ENCODE measurements around the gene C1QL1.
A peak's percentile ranks its signal among the peaks of the same experiment; 100 is the strongest.

The C1QL1 gene

DNA sequence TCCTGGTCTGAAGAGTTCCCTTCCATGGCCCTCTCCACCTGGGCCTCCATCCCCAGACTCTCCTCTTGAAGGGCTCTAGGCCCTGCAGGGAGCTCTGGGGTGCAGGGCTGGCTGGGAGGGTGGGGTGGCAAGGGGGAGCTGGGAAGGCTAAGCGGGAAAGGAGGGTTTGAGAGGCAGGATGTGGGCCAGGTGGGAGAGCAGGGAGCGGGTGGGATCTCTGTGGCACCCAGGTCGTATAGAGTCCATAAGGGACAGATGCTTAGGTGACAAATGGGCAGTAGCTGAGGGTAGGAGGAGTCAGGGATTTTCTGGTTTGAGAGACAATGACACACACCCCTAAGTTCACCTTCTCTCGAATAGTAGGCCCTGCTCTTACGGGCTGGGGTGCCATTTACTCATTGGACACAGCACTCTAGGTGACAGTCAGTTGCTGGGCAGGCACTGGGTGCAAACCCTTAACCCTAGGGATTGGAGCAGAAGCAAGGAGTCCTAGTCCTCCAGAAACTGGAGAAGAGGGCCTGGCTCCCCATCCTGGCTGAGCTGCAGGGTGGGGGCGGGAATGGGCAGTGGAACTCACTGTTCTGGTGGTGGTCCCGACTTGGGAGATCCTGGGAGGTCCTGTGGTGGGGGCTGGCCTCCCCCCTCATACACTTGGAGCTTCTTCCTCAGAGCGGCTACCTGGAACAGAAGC is 35.9 kb downstream of the C1QL1 start:
- no peak for DNase-seq (ENCODE audit: low read depth, low spot score)

DNA sequence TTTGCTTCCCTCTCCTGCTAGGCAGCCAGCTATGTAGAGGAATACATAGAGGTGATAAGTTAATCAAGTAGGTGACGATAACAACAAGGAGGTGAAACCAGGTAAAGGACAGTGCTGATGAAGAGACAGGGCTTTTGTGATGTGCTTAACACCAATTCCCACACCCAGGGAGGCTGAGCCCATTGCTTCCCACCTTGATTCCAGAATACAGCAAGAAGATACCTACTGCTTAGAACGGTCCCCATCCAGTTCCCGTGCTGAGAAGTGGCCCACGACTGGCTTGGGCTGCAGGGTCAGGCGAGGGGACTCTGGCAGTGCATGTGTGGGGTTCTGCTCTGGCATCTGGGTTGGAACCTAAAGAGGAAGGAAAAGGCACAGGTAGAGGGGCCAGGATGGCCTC is 36.7 kb downstream of the C1QL1 start:
- DNase-seq (ENCODE audit: low read depth, low spot score) = no peak

DNA sequence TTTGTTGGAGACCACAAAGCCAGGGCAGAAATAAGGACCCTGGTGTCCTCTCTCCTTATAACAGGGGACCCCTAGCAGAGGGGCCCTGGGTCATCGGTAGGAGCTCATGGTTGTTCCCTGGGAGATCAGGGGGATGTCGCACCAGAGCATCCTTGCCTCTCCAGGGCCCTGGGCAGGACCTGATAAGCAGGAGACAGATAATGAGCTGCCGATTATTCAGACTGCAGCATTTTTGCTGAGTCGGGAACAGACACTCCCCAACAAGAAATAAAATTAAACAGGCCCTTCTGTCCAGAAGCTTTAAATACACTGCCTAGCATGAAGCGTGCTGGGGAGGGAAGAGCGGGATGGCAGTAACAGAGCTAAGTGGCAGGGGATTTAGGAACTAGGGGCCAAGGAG is 37.4 kb downstream of the C1QL1 start:
- no peak for DNase-seq (ENCODE audit: low read depth, low spot score)

DNA sequence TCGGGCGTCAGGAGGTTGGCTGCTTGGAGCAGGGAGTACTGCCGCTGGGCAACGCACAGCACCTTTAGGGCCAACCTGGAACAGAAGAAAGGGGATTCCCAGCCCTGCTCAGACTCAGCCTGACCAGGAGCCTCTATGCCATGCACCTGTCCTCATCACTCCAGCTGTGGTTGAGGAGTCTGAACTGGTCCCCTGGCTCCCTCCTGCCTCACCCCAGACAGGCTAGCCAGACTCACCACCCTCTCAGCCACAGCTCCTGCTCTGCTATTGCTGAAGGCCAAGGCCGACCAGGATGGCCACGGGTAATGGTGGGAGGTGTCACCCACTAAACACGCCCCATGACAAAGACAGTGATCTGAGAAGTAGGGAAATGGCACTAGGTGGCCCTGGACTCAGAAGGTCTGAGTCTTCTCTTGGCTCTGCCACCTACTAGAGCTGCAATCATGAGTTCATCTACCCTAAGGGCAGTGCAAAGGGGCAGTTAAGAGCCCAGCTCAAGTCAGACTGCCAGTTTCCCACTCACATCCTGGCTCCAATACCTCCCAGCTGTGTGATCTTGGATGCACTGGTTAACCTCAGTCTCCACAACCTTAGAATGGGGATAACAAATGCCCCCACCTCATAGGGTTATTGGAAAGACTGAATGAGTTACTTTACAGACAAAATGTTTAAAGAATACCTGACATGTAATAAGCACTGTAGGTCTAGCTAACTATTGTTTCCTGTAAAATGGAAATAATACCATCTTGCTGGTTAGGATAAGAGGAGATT is 39.0 kb downstream of the C1QL1 start:
- DNase-seq (ENCODE audit: low read depth, low spot score) = no peak

DNA sequence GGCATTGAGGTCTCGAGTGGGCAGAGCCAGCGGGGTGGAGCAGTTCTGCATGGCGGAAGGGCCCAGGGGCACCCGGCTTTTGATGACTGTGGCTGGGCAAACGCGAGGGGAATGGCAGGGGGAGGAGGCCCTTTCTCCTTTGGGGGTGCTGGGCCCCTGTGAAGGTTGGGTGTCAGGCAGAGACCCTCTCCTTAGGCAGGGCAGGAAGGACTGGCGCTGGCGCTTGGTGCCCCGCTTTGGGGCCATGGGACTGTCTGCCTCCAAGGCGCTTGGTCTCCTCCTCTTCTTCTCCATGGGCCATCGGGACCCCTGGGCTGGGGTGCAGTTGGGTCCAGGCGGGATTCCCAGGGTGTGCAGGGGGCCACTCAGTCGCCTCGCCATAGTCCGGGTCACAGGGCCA is 40.0 kb downstream of the C1QL1 start:
- no peak for DNase-seq (ENCODE audit: low read depth, low spot score)

DNA sequence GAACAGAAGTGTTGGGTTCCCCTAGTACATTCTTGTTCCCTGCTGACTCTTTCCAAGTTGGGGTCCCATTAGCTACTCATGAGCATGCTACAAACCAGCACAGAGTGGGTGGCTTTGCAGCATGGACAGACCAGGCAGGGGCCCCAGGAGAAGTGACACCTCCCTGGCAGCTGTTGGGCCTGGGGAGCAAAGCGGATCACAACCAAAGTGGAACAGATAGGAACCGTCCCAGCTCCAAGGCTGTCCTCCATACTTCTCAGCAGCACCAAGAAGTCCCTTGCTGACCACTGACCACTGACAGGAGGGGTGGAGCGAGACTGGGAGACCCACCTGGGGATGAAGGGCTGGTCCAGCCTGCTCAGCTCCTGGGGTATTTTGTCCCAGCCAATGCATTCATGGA is 40.4 kb downstream of the C1QL1 start:
- DNase-seq (ENCODE audit: low read depth, low spot score) = no peak

DNA sequence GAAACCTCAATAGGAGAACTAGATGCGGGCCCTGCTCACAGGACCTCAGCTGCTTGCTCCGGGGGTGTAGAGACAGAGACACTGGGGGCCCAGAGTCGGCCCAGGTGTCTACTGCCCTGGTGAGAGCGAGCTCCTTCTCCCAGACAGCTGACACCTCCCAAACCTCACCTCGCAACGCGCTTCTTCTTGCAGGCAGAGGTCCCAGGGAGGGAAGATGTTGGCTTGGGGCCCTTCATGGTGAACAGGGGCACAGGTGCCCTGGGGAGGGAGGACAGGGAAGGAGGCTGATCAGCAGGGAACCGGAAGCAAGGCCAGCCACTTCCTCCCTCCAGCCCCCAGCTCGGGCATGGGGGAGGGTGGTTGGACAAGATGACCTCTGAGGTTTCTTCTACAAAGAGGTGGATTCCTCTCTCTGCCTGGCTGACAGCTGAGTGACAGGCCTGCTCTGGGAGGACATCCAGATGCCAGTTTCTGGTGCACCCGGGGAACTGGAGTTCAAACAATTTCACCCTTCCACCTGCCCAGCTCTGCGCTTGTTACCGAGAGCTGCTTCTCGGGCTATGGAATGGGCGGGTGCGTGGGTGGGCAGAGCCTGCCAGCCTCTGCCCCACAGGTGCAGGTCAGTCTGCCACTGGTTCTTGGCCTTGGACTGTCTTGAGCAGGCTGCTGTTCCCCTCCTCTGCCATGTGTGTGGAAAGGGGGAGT is 41.1 kb downstream of the C1QL1 start:
- no peak for DNase-seq (ENCODE audit: low read depth, low spot score)

DNA sequence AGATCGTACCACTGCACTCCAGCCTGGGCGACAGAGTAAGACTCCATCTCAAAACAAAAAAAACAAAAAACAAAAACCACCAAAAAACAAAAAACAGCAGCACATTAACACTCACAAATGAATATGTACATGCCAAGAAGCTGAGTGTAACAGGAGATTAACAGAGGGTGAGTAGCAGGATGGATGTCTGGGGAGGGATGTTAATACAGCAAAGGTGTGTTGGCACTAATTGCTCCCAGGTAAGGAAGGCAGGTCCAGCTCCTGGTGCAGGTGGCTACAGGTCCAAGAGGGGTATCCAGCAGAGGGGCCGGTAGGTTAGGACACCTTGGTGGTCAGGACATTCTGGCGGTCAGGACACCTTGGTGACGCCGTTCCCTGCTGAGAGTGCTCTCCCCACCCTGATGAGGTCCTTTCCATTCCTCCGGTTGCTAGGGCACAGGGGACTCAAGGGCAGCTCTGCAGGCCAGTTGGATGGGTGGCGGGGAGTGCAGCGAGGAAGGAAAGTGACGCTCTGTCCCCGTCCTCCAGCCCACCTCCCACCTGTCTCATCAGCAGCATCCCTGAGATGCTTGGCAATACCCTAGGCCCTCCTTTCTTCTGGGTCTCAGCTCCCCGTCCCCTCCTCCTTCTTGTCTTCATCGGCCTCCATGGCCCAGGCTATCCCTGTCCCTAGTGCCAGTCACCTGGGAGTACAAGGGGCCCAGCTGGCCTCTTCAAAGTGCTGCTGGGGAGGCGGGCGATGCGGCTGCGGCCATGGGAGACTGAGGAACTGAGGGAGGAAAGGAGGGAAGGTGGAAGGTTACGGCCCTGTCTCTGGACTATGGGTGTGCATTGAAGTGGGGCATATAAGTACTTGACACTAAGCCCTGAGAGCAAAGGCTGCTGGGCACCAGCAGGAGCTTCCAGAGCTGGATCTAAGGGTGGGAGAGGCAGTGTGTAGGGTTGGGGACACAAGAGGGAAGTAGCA is 42.1 kb downstream of the C1QL1 start:
- DNase-seq (ENCODE audit: low read depth, low spot score) = no peak

DNA sequence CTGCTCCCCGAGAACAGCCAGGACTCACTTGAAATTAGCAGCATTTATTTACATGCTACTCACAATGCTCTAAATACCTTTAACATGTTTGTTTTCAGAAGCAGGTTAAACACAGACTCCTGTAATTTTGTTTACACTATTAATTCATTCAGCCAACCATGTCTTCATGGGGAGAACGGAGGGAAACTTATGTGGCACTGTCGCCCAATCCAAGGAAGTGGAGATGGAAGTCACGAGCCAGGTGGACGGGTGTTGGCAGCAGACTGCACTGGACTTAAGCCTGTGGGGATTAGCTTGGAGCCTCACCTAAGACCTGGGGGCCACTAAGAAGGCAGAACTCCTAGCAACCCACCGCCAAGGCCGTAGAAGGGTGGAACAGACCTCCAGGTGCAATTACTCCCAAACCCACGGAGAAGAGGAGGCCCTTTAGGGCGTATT is 44.0 kb downstream of the C1QL1 start:
- DNase-seq (ENCODE audit: low read depth, low spot score) = no peak

DNA sequence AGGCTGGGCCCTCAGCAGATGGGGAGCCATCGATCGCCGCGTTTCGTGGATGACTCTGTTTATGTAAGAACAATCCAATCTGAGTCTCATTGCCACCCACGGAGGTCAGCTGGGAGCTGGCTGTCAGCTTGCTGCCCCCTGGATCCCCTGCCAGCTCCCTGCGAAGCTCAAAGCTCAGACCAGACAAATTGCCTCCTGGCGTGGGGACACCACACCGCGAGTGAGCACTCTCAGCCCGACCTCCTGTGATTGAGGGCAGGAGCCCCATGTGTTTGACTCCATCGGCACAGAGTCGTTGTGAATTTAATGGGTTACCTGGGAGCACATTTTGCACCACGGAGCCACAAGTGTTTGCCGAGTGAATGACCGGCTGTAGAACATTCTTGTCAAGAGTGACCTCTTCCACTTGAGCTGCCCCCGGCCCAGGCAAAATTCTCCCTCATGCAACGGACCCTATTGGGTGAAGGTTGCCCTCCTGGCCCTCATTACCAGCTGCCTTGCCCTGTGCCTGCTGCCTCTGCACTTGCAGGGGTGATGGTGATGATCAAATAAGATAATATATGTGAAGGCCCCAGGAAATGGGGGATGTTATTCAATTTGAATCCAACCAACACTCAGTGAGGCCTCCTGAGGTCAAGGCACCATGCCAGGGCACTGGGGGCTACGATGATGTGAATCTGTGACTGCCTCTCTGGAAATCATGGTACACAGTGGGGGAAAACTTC is 45.2 kb downstream of the C1QL1 start:
- no peak for DNase-seq (ENCODE audit: low read depth, low spot score)

DNA sequence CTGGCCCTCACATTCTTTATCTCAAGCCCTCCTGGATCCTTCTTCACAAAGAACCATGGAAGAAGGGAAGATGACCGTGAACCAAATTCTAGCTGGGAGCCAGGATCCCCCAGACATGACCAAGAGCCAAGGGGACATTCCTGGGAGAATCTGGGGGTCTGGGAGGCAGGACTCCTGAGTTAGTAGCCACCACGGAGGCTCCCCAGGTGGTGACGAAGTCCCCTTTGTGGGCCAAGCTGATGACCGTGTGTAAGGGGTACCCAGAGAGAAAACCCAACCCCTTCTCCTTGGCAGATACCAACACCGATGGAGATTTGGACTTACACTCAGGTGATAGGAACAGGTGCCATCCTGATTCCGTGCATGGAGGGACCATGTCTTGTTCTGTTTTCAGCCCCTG is 46.0 kb downstream of the C1QL1 start:
- no peak for DNase-seq (ENCODE audit: low read depth, low spot score)

DNA sequence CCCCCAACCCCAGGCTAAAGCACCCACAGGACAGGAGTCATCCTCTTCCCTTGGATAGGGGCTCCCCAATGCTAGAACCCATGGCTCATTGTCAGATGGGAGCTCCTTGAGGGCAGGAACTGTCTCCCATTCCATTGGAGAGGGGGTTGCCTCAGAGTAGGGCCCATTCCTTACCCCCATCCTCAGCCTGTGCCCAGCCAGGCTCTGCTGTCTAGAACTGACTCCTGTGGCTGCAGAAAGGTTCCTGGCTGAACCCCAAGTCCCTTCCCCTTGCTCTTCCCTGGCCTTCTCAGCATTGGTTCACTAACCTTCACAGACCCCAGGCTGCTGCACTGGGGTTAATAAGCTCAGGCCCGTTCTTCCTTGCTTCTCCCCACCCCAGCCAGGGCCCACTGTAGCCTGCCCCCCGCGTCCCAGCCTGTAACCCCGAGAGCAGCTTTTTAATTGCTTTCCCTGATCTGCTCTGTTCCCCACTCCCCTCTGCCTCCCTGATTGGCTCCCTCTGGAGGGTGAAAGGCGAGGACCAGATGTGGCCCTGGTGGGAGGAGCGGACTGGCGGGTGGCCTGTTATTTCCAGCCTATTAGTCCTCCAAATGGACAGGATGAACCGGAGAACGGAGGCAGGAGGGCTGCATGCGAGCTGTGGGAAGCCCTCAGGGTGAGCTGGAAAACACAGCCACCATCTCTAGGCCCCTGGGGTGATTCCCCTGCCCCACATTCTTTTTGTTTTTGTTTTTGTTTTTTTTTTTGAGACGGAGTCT is 46.8 kb downstream of the C1QL1 start:
- no peak for DNase-seq (ENCODE audit: low read depth, low spot score)

DNA sequence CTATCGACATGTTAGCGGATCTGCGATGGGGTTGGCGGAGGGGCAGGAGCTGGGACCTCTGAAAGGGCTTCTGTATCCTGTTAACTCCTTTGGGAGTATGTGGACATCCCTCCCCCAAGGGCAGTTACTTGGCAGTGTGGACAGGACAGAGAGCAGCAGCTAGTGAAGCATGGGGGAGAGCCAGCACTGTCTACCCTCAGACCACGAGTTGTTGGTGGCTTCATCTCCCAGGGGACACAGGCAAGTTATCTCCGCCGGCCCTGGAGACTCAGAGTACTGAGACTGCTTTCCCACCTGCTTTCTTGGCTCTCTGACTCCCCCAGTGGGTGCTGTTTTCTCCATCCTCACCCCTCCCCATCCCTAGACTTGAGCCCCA is 47.5 kb downstream of the C1QL1 start:
- DNase-seq (ENCODE audit: low read depth, low spot score) = no peak

DNA sequence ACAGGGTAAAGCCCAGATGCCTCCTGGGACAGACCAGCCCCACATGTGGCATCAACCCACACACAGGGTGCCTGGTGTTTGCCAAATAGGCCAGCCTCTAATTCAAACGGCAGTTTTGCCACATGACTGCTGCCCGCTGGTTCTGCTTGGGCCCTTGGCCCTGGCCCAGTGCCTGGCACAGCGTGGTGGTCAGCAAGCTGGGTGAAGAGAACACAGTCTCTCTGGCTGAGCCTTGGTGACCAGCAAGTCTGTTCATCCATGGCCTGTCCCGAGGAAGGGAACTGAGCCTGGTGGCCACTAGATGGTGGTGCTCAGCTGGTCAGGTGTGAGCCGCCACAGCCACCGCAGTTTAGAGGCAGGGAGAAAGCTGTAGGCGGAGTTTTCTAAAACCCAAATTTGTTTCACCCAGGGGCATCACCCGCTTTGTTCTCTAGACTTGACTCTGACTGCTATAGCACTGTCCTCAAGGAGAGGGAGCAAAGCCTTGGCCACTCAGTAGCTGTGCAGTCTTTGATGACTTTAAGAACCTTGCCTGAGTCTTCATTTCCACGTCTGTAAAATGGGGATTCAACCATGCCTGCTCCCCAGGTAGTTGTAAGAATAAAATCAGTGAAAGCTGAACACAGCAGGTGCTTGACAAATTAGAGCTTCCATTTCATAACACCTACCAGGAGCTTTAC is 48.1 kb downstream of the C1QL1 start:
- DNase-seq (ENCODE audit: low read depth, low spot score) = peak; percentile 42

DNA sequence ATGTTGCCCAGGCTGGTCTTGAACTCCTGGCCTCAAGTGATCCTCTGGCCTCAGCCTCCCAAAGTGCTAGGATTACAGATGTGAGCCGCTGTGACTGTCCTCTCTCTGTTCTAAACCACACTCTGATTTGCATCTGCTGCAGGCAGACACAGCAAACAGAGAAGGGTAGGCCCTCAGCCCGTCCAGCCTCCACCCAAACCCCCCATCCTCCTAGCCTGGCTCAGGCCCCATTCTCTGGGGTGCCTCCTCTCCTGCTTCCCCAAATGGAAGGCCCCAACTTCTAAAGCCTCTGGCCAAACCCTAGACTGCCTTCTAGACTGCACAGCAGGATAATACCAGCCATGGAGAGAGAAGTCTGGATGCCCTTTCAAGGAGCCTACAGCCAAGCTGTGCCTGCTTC is 48.7 kb downstream of the C1QL1 start:
- no peak for DNase-seq (ENCODE audit: low read depth, low spot score)

DNA sequence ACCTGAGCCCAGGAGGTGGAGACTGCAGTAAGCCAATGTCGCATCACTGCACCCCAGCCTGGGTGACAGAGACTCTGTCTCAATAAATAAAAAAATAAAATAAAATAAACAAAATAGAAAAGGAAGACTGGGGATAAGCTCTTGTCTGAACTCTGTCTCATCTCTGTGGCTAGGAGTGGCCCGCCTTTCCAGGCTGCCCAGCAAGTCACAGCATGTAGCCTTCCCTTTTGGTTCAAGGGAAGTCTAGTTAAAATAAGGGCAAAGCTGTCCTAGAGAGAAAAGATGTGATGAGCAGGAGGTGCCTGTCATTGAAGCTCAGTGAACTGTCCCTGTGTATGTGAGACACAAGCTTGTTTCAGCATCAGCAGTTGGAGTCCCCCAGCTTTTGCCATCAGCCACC is 50.1 kb downstream of the C1QL1 start:
- DNase-seq (ENCODE audit: low read depth, low spot score) = no peak

DNA sequence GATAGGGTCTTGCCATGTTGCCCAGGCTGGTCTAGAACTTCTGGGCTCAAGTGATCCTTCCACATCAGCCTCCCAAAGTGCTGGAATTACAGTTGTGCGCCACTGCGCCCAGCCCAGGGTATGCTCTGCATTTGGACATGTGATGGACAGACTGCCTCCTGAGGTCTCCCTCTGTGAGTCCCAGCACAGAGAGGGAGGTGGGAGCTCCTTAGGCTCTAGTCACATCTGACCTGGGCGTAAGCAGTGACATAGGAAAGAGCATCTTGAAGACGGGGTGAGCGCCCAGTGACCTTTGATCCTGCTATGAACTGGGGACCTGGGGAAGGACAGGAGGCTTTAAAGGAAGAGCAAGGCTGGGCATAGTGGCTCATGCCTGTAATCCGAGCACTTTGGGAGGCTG is 50.6 kb downstream of the C1QL1 start:
- DNase-seq (ENCODE audit: low read depth, low spot score) = no peak

DNA sequence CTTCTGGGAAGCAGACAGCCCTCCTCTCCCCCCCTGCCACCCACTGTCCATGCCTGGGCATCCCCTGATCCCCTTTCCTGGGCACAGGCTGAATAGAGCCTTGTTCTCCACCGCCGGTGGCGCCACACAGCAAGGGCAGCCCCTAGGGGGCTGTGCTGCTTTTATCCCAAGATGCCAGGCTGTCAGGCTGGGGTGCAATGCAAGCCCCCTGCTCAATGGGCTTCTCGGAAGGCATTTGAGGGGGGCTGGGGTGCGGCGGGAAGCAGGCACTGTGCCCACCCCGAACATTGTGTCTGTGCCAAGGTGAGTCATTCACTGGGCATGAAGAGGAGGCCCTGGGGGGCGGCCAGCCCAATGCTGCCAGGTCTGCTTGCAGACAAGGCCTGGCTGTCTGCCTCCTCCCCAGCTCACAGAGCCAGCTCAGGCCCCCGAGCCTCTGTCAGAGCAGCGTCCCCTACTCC is 51.3 kb downstream of the C1QL1 start:
- no peak for DNase-seq (ENCODE audit: low read depth, low spot score)
